Measurements from ENCODE around the gene DPP6.
"Not testable (repeated sequence)": the region's sequence is repeated elsewhere in the genome, so short reads cannot be mapped to it uniquely, and the experiment has no call there.

Gene DPP6

GRCh38 chr7:154145922-154146706 is 93.9 kb downstream of the DPP6 start:
- H3K27ac ChIP-seq, H3K4me3 ChIP-seq: not testable (repeated sequence)

GRCh38 chr7:154146707-154147038 is 94.5 kb downstream of the DPP6 start:
- H3K4me3 ChIP-seq, H3K27ac ChIP-seq: not testable (repeated sequence)

GRCh38 chr7:154148791-154149516 is 96.8 kb downstream of the DPP6 start:
- H3K4me3 ChIP-seq, H3K27ac ChIP-seq: not testable (repeated sequence)

- H3K4me3 ChIP-seq, H3K27ac ChIP-seq: not testable (repeated sequence)
Measured at GRCh38 chr7:154150656-154151055, 98.5 kb downstream of the DPP6 start.

- not testable (repeated sequence) for H3K4me3 ChIP-seq, H3K27ac ChIP-seq
Measured at GRCh38 chr7:154151306-154151705, 99.1 kb downstream of the DPP6 start.

- not testable (repeated sequence) for H3K27ac ChIP-seq, H3K4me3 ChIP-seq
Measured at GRCh38 chr7:154155928-154156327, 103.7 kb downstream of the DPP6 start.

- not testable (repeated sequence) for H3K27ac ChIP-seq, H3K4me3 ChIP-seq
Measured at GRCh38 chr7:154162921-154163320, 110.7 kb downstream of the DPP6 start.

- not testable (repeated sequence) for H3K4me3 ChIP-seq, H3K27ac ChIP-seq
Measured at GRCh38 chr7:154163642-154164041, 111.4 kb downstream of the DPP6 start.

- Histone ChIP-seq H3K4me3 (no peak overlapping the region), H3K27ac (no peak overlapping the region)
Measured at GRCh38 chr7:154167051-154167450, 114.9 kb downstream of the DPP6 start.

GRCh38 chr7:154167807-154168206 is 115.6 kb downstream of the DPP6 start:
- H3K27ac ChIP-seq: no peak overlapping the region
- no peak overlapping the region for H3K4me3 ChIP-seq

GRCh38 chr7:154171422-154171821 is 119.2 kb downstream of the DPP6 start:
- H3K4me3 ChIP-seq: no peak overlapping the region
- no peak overlapping the region for H3K27ac ChIP-seq

- no peak overlapping the region for H3K27ac ChIP-seq
Measured at GRCh38 chr7:154172236-154172635, 120.0 kb downstream of the DPP6 start.

GRCh38 chr7:154177584-154177983 is 125.4 kb downstream of the DPP6 start:
- Histone ChIP-seq H3K27ac (no peak overlapping the region), H3K4me3 (no peak overlapping the region)

More at GRCh38 chr7:154172236-154172635, 120.0 kb downstream of the DPP6 start:
- no peak overlapping the region for H3K4me3 ChIP-seq

- Histone ChIP-seq H3K27ac (no peak overlapping the region), H3K4me3 (no peak overlapping the region)
Measured at GRCh38 chr7:154178895-154179294, 126.7 kb downstream of the DPP6 start.

- H3K27ac ChIP-seq: no peak overlapping the region
- H3K4me3 ChIP-seq: no peak overlapping the region
Measured at GRCh38 chr7:154183482-154183881, 131.3 kb downstream of the DPP6 start.

GRCh38 chr7:154183946-154184345 is 131.7 kb downstream of the DPP6 start:
- Histone ChIP-seq H3K4me3 (no peak overlapping the region), H3K27ac (no peak overlapping the region)

- H3K27ac ChIP-seq: no peak overlapping the region
- no peak overlapping the region for H3K4me3 ChIP-seq
Measured at GRCh38 chr7:154186811-154187210, 134.6 kb downstream of the DPP6 start.

- Histone ChIP-seq H3K27ac (no peak overlapping the region), H3K4me3 (no peak overlapping the region)
Measured at GRCh38 chr7:154188330-154188729, 136.1 kb downstream of the DPP6 start.

GRCh38 chr7:154195266-154195665 is 143.1 kb downstream of the DPP6 start:
- H3K27ac ChIP-seq: no peak overlapping the region
- no peak overlapping the region for H3K4me3 ChIP-seq

GRCh38 chr7:154198481-154198880 is 146.3 kb downstream of the DPP6 start:
- Histone ChIP-seq H3K27ac (no peak overlapping the region), H3K4me3 (no peak overlapping the region)

GRCh38 chr7:154200241-154200640 is 148.0 kb downstream of the DPP6 start:
- Histone ChIP-seq H3K4me3 (no peak overlapping the region), H3K27ac (no peak overlapping the region)
